NOMO-1 (cell line): ENCODE results near the gene IL6R.
A peak's percentile ranks its signal among the peaks of the same experiment; 100 is the strongest.
"Not testable (repeated sequence)": the region's sequence is repeated elsewhere in the genome, so short reads cannot be mapped to it uniquely, and the experiment has no call there.

Experiments
- DNase-seq, 2 experiments: peaks; one replicate each; lab custom pipeline; 2025; ENCODE audit not compliant: unreplicated experiment in 2 of 2; lab: John Stamatoyannopoulos, UW

Gene IL6R

GRCh38 chr1:154404984-154405746 is at the start of gene IL6R:
Gene IL6R, plus strand, starts transcription at chr1:154405343. Its CDS starts 287 bp downstream, at chr1:154405630.
- DNase-seq: peak; percentile 91 to 92

DNA sequence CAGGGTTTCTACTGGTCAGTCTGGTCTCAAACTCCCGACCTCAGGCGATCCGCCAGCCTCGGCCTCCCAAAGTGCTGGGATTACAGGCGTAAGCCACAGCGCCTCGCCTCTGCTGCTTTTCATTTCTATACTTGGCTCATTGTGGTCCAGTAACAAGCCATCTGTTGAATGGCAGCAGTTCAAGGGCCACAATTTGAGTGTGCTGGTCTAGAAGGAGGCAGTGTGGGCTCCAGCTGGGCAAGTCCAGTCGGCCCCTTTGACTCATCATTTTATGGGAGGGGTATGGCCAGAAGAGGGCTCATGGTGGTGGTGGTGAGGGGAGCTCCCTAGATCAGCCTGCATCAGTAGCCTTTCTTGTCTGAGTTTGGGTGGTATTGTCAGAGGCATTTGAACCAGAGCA is 46.6 kb upstream of the IL6R start:
- no peak for DNase-seq

DNA sequence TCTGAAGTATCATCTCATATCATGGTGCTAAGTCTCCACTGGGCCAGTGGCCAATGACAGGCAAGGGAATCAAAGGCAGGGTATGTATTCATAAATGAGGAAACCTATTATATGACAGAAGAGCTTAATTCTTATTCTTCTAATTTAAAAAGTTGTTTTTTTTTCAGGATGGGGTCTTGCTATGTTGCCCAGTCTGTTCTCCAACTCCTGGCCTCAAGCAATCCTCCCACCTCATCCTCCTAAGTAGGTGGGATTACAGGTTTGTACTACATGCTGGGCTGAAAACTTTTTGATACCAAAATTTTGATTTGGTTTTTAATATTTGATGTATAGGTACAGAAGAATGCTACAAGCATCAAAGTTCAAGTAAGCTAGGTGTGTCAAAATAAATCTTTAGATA is 44.9 kb upstream of the IL6R start:
- DNase-seq: no peak

GRCh38 chr1:154360881-154361280 is 44.3 kb upstream of the IL6R start:
- not testable (repeated sequence) for DNase-seq

DNA sequence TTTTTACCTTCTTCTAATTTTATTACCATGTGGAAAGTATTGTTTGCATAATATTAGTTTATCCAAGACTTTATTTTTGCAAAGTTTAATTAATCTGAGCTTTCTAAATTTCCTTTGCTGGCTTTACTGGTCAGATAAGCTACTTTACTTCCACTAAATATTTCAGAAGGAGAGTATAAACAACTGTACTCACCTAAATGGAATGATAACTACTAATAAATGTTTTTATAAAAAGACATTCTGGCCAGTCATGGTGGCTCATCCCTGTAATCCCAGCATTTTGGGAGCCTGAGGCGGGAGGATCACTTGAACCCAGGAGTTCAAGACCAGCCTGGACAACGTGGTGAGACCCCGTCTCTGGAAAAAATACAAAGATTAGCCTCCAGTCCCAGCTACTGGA is 43.8 kb upstream of the IL6R start:
- no peak for DNase-seq

DNA sequence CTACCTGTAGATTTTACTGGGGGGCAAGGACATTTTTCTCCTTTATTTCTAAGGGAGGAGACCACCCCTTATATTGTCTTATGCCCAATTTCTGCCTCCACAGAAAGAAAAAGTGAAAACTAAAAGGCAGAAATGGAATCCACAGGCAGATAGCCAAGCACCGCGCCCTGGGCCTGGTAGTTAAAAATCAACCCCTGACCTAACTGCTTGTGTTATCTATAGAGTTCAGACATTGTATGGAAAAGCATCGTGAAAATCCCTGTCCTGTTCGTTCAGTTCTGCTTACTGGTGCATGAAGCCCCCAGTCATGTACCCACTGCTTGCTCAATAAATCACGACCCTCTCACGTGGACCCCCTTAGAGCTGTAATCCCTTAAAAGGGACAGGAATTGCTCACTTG is 33.7 kb upstream of the IL6R start:
- no peak for DNase-seq

GRCh38 chr1:154373777-154374357 is 31.3 kb upstream of the IL6R start:
- DNase-seq: peak in 1 of 2 experiments; percentile 26

DNA sequence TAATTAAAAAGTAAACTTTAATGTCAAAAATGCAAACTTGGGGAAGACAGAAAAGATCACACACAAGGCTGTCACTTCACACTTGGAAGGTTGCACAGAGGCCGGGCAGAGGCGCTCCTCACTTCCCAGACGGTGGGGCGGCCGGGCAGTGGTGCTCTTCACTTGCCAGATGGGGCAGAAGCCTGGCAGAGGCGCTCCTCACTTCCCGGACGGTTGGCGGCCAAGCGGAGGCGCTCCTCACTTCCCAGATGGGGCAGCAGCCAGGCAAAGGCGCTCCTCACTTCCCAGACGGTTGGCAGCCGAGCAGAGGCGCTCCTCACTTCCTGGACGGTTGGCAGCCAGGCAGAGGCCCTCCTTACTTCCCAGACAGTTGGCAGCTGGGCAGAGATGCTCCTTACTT is 25.8 kb upstream of the IL6R start:
- DNase-seq: no peak

DNA sequence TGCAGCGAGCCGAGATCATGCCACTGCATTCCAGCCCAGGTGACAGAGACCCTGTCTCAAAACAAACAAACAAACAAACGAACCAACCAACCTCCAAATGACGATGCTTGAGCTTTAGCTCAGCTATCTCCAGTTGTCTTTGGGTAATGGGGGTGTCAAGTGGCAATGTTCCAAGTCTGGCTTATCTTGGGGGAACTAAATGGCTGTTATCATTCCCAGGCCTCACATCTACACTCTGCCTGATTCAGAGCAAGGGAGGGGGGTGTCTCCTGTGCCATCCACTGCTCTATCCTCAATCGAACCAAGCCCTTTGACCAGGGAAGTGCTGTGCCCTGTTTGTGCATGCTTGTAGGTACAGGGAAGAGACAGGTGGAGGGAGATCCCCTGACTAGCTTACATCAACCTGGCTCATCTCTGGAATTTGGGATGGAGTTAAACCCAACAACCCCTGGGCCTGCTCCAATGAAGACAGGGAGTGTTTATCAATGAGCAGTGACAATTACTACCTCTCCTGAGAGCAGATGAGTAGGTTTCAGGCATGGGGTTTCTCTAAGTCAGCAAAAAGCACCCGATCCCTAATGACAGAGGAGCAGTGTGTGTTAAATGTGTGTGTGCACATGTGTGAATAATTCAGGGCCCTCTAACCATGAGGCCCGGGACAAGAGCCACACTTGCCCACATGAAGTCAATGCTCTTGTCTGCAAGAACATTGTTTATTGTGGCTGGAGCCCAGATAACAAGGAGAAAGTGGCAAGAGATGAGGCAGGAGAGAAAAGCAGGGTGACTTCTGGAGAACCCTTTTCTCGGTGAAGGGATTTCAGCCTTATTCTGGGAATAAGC is 20.3 kb upstream of the IL6R start:
- no peak for DNase-seq

- DNase-seq: peak in 1 of 2 experiments; percentile 32
Measured at GRCh38 chr1:154386643-154387352, 18.3 kb upstream of the IL6R start.

DNA sequence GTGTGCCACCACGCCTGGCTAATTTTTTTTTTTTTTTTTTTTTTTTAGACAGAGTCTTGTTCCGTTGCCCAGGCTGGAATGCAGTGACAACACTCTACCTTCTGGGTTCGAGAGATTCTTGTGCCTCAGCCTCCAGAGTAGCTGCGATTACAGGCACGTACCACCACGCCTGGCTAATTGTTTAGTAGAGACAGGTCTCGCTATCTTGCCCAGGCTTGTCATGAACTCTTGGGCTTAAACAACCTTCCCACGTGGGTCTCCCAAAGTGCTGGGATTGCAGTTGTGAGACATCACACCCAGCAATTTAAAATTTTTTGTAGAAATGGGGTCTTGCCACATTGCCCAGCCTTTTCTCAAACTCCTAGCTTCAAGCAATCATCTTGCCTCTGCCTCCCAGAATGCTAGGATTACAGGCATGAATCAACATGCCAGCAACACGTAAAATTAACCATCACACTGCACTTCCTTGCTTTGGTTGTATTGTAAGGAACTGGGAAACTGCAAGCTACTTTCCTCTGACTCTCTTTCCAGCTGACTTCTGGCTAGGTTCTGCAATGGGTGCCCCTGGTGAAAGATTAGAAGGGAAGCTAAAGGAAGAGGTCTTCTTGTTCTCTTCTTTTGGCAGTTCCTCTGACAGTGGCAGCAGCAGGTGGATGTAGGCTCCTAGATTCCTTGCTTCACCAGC is 13.9 kb upstream of the IL6R start:
- no peak for DNase-seq

DNA sequence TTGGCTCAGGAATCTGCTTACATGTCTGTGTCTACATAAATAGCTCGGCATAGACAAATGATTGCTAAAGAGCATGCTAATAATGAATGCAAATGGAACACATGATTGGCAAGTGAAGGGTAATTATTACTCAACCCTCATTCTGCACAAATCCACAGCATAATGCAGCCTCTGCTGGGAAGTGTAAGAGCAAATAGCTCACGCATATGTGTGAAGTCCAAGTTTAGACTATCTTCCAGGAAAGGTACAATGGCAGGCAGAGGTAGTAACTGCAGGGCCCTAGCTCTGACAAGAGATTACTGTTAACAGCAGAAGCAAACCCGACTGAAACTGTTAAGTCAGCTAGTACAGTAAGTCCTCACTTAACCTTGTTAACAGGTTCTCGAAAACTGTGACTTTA is 7.0 kb upstream of the IL6R start:
- DNase-seq: peak; percentile 29 to 39

DNA sequence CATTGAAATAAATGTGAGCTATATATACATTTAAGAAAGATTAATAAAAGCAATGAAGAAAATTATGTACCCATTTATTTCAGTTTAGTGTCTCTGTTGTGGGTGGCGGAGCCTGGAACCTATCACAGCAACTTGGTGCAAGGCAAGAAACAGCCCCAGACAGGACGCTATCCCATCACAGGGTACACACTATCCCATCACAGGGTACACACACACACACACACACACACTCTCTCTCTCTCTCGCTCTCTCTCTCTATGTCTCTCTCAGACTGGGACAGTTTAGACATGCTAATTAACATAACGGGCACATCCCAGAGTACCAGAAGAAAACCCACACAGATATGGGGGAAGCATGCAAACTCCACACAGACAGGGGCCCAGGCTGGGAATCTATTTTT is 6.5 kb upstream of the IL6R start:
- DNase-seq: no peak

- peak; percentile 86 to 87 for DNase-seq
Measured at GRCh38 chr1:154400381-154400801, 4.8 kb upstream of the IL6R start.

GRCh38 chr1:154402409-154402921 is 2.7 kb upstream of the IL6R start:
- no peak for DNase-seq

- DNase-seq: peak; percentile 64 to 74
Measured at GRCh38 chr1:154403261-154403943, 1.7 kb upstream of the IL6R start.

DNA sequence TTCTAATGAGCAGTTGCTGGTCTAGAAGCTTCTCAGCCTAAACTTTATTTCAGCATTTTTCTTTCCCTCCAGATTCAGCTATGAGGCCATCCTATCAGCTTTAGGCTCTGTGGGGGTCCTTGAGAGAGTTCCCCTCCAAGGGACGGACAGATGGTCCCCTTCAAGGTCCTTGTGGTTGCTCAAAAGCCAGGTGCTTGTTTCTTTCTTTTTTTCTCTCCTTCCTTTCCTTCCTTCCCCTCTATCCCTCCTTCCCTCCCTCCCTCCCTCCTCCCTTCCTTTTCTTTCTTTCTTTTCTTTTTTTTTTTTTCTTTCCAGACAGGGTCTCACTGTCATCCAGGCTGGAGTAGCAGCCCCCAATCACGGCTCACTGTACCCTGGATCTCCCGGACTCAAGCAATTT is 1.2 kb upstream of the IL6R start:
- DNase-seq: no peak

DNA sequence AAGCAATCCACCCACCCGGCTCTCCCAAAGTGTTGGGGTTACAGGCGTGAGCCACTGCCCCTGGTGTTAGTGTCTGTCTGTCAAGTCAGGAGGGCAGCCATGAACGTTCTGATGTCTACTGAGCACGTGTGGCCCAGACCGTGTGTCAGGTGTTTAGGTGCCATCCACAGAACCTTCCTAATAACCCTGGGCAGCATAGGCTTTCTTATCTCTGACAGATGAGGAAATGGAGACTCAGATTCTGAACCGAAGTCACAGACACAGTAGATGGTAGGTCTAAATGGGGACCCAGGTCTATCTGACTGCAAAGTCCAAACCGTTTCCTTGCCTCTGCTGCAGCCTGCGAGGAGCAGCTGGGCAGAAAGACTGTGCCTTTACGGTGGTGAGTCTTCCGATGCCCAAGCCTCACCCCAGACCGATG is 622 bp upstream of the IL6R start:
- peak; percentile 18 to 44 for DNase-seq

GRCh38 chr1:154405747-154406571 is 816 bp downstream of the IL6R start:
- peak; percentile 46 to 49 for DNase-seq
